Measurements from ENCODE around the gene SRP54.
"Not testable (repeated sequence)": the region's sequence is repeated elsewhere in the genome, so short reads cannot be mapped to it uniquely, and the experiment has no call there.

The SRP54 gene

DNA sequence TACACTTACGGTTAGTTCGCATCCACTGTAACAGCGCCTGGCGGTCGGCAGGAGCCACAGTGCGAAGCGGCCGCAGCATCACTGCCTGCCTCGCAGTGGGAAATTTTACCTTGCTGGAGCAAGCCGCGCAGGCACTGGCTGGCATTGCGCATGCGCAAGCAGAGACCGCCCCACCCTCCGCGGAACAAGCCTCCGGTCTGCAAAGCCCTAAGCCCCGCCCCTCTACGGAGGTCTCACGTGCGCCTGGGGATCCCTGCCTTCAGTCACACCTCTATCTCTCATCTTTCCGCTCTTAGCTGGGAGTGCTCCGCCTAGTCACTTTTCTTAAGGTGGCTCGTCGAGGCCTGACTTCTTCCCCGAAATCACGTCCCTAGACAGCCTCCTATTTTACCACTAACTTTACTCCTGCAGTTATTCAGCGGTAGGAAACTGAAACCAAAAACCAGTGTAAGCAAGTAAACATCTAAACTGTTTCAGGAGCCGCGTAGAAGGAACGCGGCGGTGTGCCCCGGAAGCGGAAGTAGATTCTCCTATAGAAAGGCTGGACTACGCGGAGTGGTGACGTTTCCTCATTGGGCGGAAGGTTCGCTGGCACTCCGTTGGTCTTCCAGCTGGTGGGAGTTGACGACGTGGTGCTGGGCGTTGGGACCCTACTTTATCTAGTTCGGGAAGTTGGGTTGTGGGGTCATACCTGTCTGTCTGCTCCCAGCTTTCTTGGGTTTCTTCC lies at the start of gene SRP54:
SRP54 (plus strand) TSS at position 572 of the 727 bp plus-strand sequence. CDS start 13,718 bp downstream, outside the sequence.
- DNase-seq (ENCODE audit: low spot score), result peak; percentile 99

DNA sequence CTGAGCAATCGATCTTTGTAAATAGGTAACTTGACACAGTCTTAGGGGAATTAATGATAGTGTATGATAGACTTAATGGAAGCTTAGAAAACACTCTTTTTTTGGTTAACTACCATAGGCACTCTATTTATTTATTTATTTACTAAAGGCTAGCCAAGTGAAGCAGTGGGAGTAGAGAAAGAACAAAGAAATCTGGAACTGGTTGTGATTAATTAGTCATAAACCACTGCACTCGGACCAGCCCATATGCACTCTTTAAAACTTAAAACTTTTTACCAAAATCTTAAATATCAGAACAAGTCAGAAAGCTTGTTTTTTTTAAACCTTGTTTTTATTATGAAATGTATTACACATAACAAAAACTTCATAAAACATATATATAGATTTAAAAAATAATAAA lies 49.5 kb upstream of the SRP54 start:
- no peak for DNase-seq (ENCODE audit: low spot score)

DNA sequence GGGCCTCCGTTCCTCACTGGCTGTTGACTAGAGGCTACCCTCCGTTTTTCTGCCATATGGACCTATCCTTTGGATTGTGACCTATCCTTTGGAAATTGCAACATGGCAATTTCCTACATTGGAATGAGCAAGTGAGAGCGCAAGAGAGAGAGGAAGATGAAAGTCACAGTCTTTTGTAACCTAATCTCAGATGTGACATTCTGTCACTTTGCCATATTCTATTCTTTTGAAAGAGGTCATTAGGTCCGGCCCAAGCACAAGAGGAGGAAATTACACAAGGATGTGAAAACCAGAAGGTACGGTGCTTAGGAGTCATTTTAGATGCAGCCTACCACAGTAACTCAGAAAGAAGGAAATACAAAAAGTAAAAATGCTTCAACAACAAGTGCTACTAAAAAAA lies 47.3 kb upstream of the SRP54 start:
- DNase-seq (ENCODE audit: low spot score), result no peak

GRCh38 chr14:34937442-34937841 lies 45.4 kb upstream of the SRP54 start:
- DNase-seq (ENCODE audit: low spot score), result no peak

DNA sequence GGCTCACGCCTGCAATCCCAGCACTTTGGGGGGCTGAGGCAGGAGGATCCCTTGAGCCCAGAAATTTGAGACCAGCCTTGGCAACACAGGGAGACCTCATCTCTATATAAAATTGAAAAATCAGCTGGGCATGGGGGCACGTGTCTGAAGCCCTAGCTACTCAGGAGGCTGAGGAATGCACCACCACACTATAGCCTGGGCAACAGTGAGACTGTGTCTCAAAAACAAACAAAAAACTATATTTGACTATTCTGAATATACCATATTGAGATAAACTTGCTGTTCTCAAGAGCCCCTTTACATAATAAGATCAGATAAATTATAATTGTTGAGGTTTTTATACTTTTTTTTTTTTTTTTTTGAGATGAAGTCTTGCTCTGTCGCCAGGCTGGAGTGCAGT lies 44.9 kb upstream of the SRP54 start:
- DNase-seq (ENCODE audit: low spot score), result no peak

- DNase-seq (ENCODE audit: low spot score), result no peak
Observed at GRCh38 chr14:34943506-34943905, 39.3 kb upstream of the SRP54 start.

DNA sequence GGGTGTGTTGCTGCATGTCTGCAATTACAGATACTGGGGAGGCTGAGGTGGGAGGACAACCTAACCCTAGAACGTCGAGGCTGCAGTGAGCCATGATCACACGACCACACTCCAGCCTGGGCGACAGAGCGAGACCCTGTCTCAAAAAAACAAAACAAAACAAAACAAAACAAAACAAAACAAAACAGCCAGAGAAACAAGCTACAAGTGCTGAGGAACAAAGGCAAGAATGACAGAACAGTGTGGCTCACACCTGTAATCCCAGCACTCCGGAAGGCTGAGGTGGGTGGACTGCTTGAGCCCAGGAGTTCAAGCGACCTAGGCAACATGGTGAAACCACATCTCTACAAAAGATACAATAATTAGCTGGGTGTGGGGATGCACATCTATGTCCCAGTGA lies 38.0 kb upstream of the SRP54 start:
- DNase-seq (ENCODE audit: low spot score), result no peak

DNA sequence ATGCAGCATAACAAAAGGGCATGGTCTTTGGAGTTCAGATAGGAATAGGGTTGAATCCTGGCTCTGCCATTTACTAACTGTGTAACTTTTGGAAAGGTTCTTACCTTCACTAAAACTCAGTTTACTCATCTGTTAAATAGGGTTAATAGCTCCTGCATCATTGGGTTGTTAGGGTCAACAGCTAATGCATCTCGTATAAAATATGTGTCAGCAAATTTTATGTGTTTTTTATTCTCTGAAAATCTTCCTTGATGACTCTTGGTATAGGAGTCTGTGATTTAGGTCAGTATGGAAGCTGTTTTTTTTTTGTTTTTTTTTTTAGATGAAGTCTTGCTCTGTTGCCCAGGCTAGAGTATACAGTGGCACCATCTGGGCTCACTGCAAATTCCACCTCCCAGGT lies 36.1 kb upstream of the SRP54 start:
- DNase-seq (ENCODE audit: low spot score), result no peak

GRCh38 chr14:34951286-34951685 lies 31.5 kb upstream of the SRP54 start:
- no peak for DNase-seq (ENCODE audit: low spot score)

DNA sequence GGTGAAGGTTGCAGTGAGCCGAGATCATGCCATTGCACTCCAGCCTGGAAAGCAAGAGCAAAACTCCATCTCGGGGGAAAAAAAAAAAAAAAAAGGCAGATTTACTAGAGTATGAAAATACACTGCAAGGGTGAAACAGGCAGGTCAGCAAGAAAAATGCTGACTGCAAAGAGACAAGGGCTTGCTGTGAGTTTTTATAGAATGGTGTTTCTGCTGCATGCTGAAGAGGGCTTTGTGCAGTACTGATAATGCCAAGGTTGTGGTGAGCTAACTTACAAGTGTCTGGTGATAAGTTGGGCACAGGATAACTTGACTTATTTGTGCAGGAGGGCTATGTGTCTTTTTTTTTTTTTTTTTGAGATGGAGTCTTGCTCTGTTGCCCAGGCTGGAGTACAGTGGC lies 25.9 kb upstream of the SRP54 start:
- no peak for DNase-seq (ENCODE audit: low spot score)

DNA sequence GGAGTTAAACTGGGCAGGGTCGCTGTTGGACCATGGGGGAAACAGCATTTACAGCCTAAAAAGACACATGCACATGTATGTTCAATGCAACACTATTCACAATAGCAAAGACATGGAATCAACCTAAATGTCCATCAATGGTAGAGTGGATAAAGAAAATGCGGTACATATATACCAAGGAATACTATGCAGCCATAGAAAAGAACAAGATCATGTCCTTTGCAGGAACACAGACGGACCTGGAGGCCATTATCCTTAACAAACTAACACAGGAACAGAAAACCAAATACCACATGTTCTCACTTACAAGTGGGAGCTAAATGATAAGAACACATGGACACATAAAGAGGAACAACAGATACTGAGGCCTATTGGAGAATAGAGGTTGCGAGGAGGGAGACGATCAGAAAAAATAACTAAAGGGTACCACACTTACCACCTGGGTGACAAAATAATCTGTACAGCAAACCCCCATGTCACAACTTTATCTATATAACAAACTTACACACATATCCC lies 25.0 kb upstream of the SRP54 start:
- no peak for DNase-seq (ENCODE audit: low spot score)

DNA sequence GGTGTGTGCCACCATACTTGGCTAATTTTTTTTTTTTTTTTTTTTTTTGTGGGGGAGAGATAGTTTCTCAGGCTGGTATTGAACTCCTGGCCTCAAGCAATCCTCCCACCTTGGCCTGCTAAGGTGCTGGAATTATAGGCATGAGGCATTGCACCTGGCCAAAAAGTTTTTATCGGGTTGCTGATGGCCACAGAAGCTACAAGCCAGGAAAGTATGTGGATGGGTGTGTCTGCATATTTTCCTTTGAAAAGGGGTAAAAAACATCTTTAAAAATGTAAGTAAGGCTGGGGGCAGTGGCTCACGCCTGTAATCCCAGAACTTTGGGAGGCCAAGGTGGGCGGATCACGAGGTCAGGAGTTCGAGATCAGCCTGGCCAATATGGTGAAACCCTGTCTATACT lies 20.7 kb upstream of the SRP54 start:
- DNase-seq (ENCODE audit: low spot score), result not testable (repeated sequence)

DNA sequence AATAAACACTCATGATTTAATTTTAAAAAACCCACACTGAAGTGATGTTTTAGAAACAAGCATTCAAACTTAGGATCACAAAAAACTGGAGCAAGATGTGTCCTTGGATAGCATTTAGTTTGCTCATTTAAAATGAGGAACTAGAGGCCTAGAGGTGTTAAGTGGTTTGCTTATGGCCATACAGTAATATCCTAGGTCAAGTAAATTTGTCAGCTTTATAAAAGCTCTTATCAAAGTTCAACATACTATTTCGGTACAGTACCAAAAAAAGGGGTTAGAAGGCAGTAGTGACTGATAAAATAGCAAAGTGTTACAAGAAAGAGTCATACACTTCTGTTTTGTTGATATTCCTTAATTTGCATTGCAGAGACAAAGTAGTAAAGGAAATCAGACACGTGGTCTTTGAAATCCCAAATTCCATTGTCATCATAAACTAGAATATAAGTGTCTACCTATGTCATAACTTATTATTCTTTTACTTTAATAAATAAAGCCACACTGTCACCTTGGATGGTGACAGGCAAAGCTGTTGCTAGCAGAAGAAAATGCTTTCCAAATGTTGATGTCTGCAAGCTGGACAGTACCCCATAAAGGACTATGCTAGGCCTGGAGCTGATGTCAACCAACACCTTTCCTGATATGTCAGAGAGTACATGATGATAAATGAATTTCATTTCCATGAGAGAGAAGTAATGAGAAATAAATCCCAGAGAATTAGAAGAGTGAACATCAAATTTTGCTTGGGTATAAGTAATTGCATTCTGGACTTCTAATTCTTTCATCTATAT lies 17.6 kb upstream of the SRP54 start:
- no peak for DNase-seq (ENCODE audit: low spot score)

- DNase-seq (ENCODE audit: low spot score), result no peak
Observed at GRCh38 chr14:34965912-34966311, 16.9 kb upstream of the SRP54 start.

DNA sequence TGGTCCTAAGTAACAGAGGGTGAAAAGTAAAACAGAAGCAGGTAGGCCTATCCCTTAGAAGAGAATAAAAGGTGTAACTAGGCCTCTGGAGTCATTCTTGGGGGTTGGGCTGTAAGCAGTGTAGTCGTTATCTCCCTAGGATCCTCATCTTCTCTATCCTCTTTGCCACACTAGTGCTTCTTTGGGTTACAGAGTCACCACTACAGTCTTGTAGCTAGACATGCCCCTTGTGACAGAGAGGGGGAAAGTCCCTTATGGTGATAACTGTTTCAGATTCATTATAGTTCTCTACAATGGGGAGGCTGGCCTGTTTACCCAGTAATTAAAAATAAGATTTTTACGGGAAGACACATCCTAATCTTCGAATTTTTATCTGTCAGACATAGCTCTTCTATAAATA lies 16.4 kb upstream of the SRP54 start:
- DNase-seq (ENCODE audit: low spot score), result no peak

- no peak for DNase-seq (ENCODE audit: low spot score)
Observed at GRCh38 chr14:34970665-34971064, 12.1 kb upstream of the SRP54 start.

DNA sequence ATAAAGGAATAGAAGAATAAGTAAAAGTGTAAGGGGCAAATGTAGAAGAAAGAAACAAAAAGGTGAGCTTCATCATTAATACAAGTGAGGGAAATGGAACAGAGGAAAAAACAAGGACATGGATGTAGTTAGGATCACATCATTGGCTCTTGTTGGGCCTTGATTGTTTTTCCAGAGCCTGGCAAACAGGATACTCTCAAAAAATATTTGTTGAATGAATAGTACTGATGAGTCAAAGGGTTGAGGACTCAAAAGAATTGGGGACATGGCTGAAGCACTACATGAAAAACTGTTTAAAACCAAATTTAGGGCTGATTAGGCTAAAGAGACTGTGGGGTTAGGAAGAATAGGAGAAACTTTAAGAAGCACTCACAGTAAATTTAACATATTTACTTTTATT lies 11.4 kb upstream of the SRP54 start:
- peak; percentile 58 for DNase-seq (ENCODE audit: low spot score)

- DNase-seq (ENCODE audit: low spot score), result no peak
Observed at GRCh38 chr14:34971801-34972200, 11.0 kb upstream of the SRP54 start.

DNA sequence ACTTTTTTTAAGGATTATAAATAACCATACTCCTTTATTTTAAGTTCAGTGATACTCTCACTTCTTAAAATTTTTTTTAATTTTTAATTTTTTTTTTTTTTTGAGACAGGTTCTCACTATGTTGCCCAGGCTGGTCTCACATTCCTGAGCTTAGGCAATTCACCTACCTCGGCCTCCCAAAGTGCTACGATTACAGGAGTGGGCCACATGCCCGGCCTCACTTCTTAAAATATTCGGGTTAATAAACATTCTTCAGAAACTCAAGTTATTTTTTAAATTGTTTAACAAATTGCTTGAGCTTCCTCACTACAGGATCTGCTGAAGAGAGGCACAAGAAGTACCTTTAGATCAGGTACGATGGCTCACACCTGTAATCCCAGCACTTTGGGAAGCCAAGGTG lies 4.3 kb upstream of the SRP54 start:
- DNase-seq (ENCODE audit: low spot score), result no peak

DNA sequence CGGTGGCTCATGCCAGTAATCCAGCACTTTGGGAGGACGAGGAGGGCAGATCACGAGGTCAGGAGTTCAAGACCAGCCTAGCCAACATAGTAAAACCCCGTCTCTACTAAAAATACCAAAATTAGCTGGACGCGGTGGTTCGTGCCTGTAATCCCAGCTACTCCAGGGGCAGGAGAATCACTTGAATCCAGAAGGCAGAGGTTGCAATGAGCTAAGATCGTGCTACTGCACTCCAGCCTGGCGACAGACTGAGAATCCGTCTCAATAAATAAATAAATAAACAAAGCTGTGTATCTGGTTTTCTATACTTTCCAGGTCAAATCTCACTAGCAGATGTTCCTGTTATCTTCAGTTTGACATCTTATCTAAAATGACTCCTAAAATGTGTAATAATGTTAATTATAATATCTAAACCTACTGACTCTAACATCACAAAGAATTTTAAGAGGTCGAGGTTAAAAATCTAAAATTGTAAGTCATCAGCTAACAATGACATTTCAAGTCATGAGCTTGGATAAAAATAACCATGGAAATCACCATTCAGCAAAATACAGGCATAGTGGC lies 2.4 kb upstream of the SRP54 start:
- DNase-seq (ENCODE audit: low spot score), result peak; percentile 19

DNA sequence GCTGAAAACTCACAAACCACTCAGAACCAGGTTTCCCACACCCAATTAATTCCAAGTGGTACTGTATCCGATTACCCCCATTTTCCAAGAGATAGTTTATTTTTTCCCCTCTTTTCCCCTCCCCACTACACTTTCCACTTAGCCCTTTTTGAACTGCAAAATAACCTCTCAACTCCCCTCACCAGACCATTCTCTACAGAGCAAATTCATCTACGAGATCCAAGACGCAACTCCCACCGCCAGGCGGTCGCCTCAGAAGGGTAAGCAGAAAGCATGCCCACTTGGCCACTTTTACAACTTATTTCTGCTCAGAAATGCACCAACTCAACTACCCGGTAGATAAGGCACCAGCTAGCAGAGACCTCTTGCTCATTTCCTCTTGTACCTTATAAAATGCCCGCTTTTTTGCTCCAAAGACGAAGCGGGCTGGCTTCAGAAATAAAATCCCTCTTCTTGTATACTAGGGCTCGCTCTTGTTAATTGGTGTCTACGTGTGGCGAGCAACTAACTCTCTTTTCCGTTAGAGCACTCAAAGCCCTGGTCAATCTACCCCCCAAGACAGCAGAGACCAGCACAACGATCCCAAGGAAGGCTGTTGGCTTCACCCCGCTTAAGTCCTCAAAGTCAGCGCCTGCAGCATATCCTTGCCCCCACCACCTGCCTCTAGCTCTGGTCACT lies 910 bp upstream of the SRP54 start:
- DNase-seq (ENCODE audit: low spot score), result peak; percentile 52

GRCh38 chr14:34983148-34983760 lies 462 bp downstream of the SRP54 start:
- DNase-seq (ENCODE audit: low spot score), result no peak
